ENCODE results near the gene SNRPA. TPM values are rescaled to one million over a fixed set of nuclear protein-coding genes. Genes with fewer than 3 reads are reported as not detected.

SNRPA gene
- total and polyA plus RNA-seq, 2 of the 13 experiments (the other 11 are each of a cell fraction or from before 2014, with no cell fraction given): 59.6 to 162 TPM

GRCh38 chr19:40797963-40798682 is 47.1 kb downstream of the SNRPA start (continued):
- 0 out of 2 replicates have a peak, but pooled peaks have one; percentile 34 for TF ChIP-seq PHF21A (CRISPR knock-in tag; IDR thresholded peaks at IDR 0.05)
- no peak for TF ChIP-seq ZBTB3 (CRISPR knock-in tag; IDR thresholded peaks at IDR 0.05; ENCODE audit: borderline replicate concordance, low read depth)
- peak; percentile 36; the same call in 1 of the 2 replicates for TF ChIP-seq ZMYM2 (CRISPR knock-in tag; IDR thresholded peaks at IDR 0.05)
- no peak for TF ChIP-seq MATR3 (CRISPR knock-in tag; IDR thresholded peaks at IDR 0.05)
- TF ChIP-seq AHR (CRISPR knock-in tag; IDR thresholded peaks at IDR 0.05): peak; percentile 89; the same call in 1 of the 2 replicates
- TF ChIP-seq SAP130 (CRISPR knock-in tag; IDR thresholded peaks at IDR 0.05; ENCODE audit: low read depth): peak; percentile 68
- TF ChIP-seq, protein P1, sequence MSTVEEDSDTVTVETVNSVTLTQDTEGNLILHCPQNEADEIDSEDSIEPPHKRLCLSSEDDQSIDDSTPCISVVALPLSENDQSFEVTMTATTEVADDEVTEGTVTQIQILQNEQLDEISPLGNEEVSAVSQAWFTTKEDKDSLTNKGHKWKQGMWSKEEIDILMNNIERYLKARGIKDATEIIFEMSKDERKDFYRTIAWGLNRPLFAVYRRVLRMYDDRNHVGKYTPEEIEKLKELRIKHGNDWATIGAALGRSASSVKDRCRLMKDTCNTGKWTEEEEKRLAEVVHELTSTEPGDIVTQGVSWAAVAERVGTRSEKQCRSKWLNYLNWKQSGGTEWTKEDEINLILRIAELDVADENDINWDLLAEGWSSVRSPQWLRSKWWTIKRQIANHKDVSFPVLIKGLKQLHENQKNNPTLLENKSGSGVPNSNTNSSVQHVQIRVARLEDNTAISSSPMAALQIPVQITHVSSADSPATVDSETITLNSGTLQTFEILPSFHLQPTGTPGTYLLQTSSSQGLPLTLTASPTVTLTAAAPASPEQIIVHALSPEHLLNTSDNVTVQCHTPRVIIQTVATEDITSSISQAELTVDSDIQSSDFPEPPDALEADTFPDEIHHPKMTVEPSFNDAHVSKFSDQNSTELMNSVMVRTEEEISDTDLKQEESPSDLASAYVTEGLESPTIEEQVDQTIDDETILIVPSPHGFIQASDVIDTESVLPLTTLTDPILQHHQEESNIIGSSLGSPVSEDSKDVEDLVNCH (CRISPR knock-in tag; IDR thresholded peaks at IDR 0.05): 0 out of 2 replicates have a peak, but pooled peaks have one; percentile 56
- TF ChIP-seq CBX2 (IDR thresholded peaks at IDR 0.05; ENCODE audit: low read depth, low read length): no peak
- no peak for TF ChIP-seq CBX2 (CRISPR knock-in tag; IDR thresholded peaks at IDR 0.05; ENCODE audit: low read depth)
- peak; percentile 75 for TF ChIP-seq SALL1 (CRISPR knock-in tag; IDR thresholded peaks at IDR 0.05)
- TF ChIP-seq MEF2D (CRISPR knock-in tag; IDR thresholded peaks at IDR 0.05): peak; percentile 79
- TF ChIP-seq, protein P2, sequence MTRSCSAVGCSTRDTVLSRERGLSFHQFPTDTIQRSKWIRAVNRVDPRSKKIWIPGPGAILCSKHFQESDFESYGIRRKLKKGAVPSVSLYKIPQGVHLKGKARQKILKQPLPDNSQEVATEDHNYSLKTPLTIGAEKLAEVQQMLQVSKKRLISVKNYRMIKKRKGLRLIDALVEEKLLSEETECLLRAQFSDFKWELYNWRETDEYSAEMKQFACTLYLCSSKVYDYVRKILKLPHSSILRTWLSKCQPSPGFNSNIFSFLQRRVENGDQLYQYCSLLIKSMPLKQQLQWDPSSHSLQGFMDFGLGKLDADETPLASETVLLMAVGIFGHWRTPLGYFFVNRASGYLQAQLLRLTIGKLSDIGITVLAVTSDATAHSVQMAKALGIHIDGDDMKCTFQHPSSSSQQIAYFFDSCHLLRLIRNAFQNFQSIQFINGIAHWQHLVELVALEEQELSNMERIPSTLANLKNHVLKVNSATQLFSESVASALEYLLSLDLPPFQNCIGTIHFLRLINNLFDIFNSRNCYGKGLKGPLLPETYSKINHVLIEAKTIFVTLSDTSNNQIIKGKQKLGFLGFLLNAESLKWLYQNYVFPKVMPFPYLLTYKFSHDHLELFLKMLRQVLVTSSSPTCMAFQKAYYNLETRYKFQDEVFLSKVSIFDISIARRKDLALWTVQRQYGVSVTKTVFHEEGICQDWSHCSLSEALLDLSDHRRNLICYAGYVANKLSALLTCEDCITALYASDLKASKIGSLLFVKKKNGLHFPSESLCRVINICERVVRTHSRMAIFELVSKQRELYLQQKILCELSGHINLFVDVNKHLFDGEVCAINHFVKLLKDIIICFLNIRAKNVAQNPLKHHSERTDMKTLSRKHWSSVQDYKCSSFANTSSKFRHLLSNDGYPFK (CRISPR knock-in tag; IDR thresholded peaks at IDR 0.05; ENCODE audit: borderline replicate concordance): peak; percentile 62; the same call in 1 of the 2 replicates
- TF ChIP-seq, protein P3, sequence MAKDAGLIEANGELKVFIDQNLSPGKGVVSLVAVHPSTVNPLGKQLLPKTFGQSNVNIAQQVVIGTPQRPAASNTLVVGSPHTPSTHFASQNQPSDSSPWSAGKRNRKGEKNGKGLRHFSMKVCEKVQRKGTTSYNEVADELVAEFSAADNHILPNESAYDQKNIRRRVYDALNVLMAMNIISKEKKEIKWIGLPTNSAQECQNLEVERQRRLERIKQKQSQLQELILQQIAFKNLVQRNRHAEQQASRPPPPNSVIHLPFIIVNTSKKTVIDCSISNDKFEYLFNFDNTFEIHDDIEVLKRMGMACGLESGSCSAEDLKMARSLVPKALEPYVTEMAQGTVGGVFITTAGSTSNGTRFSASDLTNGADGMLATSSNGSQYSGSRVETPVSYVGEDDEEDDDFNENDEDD (CRISPR knock-in tag; IDR thresholded peaks at IDR 0.05; ENCODE audit: borderline replicate concordance): peak; percentile 87
- no peak for TF ChIP-seq SRSF1 (optimal IDR thresholded peaks at IDR 0.05; ENCODE audit: low read depth, low read length)
- TF ChIP-seq ZNF207 (IDR thresholded peaks at IDR 0.05; ENCODE audit: borderline replicate concordance): no peak
- TF ChIP-seq, protein P4, sequence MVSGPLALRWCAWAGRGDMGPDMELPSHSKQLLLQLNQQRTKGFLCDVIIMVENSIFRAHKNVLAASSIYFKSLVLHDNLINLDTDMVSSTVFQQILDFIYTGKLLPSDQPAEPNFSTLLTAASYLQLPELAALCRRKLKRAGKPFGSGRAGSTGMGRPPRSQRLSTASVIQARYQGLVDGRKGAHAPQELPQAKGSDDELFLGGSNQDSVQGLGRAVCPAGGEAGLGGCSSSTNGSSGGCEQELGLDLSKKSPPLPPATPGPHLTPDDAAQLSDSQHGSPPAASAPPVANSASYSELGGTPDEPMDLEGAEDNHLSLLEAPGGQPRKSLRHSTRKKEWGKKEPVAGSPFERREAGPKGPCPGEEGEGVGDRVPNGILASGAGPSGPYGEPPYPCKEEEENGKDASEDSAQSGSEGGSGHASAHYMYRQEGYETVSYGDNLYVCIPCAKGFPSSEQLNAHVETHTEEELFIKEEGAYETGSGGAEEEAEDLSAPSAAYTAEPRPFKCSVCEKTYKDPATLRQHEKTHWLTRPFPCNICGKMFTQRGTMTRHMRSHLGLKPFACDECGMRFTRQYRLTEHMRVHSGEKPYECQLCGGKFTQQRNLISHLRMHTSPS (CRISPR knock-in tag; IDR thresholded peaks at IDR 0.05; ENCODE audit: low read depth): peak; percentile 77
- TF ChIP-seq SIX4 (CRISPR knock-in tag; IDR thresholded peaks at IDR 0.05): 0 out of 2 replicates have a peak, but pooled peaks have one; percentile 46
- no peak for TF ChIP-seq HNF4G (IDR thresholded peaks at IDR 0.05; ENCODE audit: borderline replicate concordance, low read depth, low read length)
- no peak for TF ChIP-seq HNF4G (CRISPR knock-in tag; IDR thresholded peaks at IDR 0.05; ENCODE audit: borderline replicate concordance, low read depth)
- TF ChIP-seq, protein P5, sequence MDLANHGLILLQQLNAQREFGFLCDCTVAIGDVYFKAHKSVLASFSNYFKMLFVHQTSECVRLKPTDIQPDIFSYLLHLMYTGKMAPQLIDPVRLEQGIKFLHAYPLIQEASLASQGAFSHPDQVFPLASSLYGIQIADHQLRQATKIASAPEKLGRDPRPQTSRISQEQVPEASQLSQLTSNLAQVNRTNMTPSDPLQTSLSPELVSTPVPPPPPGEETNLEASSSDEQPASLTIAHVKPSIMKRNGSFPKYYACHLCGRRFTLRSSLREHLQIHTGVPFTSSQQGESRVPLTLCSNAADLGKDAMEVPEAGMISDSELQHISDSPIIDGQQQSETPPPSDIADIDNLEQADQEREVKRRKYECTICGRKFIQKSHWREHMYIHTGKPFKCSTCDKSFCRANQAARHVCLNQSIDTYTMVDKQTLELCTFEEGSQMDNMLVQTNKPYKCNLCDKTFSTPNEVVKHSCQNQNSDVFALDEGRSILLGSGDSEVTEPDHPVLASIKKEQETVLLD (CRISPR knock-in tag; IDR thresholded peaks at IDR 0.05; ENCODE audit: low read depth): peak; percentile 10; the same call in 1 of the 2 replicates

Data from HepG2 (cell line).